GM20000 (cell line): Measurements from ENCODE around the gene SNRK.
"Not testable (repeated sequence)": the region's sequence is repeated elsewhere in the genome, so short reads cannot be mapped to it uniquely, and the experiment has no call there.

Experiments used
- DNase-seq: peaks from one replicate; pipeline ENCODE4 v3.0.0; 2012; ENCODE audit warnings: low spot score
- CTCF ChIP-seq: IDR thresholded peaks from 2 replicates; pipeline ENCODE4 v1.5.1; 2012; ENCODE audit warnings: mild to moderate bottlenecking, control low read depth; ENCODE audit errors: extremely low read depth, missing control alignments

Gene SNRK

DNA sequence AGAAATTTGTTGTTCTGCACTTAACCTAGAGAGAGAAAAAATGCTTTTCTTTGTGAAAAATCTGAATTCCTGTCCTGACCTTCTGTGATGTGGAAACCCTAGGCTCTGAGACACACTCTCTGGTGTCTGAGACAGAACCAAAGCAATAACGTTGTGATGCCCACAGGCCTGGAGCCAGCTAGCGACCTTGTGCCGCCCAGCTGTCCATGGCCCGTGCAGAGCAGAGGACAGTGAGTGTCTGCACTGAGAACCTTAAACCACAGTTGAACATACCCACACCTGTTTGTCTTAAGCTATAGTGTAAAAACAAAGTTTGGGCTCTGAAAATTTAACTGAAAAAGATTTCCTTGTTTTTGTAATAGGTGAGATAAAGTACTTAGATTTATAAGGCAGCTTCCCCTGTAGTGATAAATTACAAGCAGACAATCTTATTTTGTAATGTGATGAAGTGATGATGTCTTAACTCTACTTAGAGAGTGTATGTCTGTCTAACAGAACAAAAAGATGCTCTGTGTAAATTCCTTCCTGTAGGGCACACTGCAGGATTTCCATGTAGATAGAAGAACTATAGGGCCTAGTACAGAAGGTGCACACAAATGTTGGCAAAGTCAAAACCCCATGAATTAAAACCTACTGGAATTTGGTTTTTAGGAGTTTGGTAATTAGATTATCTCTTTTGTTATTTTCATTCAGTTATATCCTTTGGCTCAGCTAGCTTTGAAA lies 62.7 kb downstream of the SNRK start:
- TF ChIP-seq CTCF, result no peak
- DNase-seq, result no peak

DNA sequence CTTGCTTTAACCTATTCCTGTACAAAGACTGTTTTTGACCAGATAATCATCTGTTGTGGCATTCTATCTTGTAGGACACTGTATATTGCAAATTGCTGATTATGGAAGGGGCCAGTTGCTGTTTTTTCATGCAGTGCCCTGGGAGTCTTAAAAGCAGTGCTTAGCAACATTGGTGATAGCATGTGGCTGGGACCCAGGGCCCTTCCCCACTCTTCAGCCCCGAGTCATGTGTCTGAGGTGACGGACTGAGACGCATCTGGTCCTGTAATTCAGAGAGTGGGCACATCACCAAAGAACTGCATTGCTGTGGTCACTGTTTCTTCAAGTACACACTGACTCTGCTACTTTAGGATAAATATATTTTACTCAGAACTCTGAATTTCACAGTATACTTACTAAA lies 63.4 kb downstream of the SNRK start:
- no peak for DNase-seq
- no peak for TF ChIP-seq CTCF

GRCh38 chr3:43353393-43353792 lies 67.1 kb downstream of the SNRK start:
- DNase-seq, result no peak

GRCh38 chr3:43353923-43354670 lies 67.8 kb downstream of the SNRK start:
- no peak for TF ChIP-seq CTCF
- DNase-seq, result no peak

More at GRCh38 chr3:43353393-43353792, 67.1 kb downstream of the SNRK start:
- no peak for TF ChIP-seq CTCF

DNA sequence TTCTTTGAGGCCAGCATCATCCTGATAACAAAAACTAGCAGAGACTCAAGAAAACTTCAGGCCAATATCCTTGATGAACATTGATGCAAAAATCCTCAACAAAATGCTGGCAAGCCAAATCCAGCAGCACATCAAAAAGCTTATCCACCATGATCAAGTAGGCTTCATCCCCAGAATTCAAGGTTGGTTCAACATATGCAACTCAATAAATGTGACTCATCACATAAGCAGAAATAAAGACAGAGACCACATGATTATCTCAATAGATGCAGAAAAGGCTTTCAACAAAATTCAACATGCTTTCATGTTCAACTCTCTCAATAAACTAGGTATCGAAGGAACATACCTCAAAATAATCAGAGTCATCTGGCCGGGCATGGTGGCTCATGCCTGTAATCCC lies 69.7 kb downstream of the SNRK start:
- DNase-seq, result not testable (repeated sequence)

DNA sequence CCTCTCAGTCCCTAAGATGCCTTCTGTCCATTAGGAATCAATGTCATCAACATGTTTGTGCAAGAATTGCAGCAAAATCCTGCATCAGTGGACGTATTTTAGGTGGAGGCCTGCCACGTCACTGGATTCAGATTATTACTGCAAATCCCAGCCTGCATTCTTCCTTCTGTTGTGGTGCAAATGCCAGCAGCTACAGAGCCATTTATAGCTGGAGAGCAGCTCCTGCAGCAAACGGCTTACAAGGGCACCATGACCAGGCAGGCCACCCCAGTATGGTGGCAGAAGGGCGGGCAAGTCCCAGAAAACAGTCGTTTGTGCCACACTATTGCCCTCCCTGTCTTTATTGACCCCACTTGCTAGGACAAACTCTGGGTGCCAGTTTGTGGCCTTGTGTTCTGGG lies 74.7 kb downstream of the SNRK start:
- no peak for DNase-seq
- no peak for TF ChIP-seq CTCF

GRCh38 chr3:43362183-43362582 lies 75.8 kb downstream of the SNRK start:
- TF ChIP-seq CTCF, result no peak
- DNase-seq, result no peak

GRCh38 chr3:43362961-43363360 lies 76.6 kb downstream of the SNRK start:
- TF ChIP-seq CTCF, result no peak
- DNase-seq, result no peak
